NCI-H1105 (cell line): ENCODE data around the gene LRG1.
A peak's percentile ranks its signal among the peaks of the same experiment; 100 is the strongest.

Experiments used
- DNase-seq: peaks from one replicate; lab custom pipeline; 2025; lab: John Stamatoyannopoulos, UW

Gene LRG1

GRCh38 chr19:4539693-4540581 is at the start of gene LRG1:
TSS of gene LRG1 (minus strand) at chr19:4540036. CDS start at chr19:4540013, 23 bp downstream.
- DNase-seq = no peak

GRCh38 chr19:4588291-4588761 is 48.5 kb upstream of the LRG1 start:
- no peak for DNase-seq

- no peak for DNase-seq
These were observed 47.7 kb upstream of the LRG1 start for GRCh38 chr19:4587527-4587926.

- DNase-seq = no peak
These were observed 46.9 kb upstream of the LRG1 start for GRCh38 chr19:4586691-4587090.

GRCh38 chr19:4586245-4586644 is 46.4 kb upstream of the LRG1 start:
- DNase-seq = no peak

GRCh38 chr19:4585556-4585955 is 45.7 kb upstream of the LRG1 start:
- no peak for DNase-seq

- DNase-seq = no peak
These were observed 45.0 kb upstream of the LRG1 start for GRCh38 chr19:4584670-4585460.

GRCh38 chr19:4583961-4584669 is 44.3 kb upstream of the LRG1 start:
- no peak for DNase-seq

GRCh38 chr19:4582980-4583842 is 43.4 kb upstream of the LRG1 start:
- no peak for DNase-seq

GRCh38 chr19:4581666-4582553 is 42.1 kb upstream of the LRG1 start:
- DNase-seq = peak; percentile 35

GRCh38 chr19:4580961-4581665 is 41.3 kb upstream of the LRG1 start:
- DNase-seq = no peak

GRCh38 chr19:4580021-4580901 is 40.4 kb upstream of the LRG1 start:
- DNase-seq = no peak

- no peak for DNase-seq
These were observed 39.6 kb upstream of the LRG1 start for GRCh38 chr19:4579389-4579788.

GRCh38 chr19:4578552-4579248 is 38.9 kb upstream of the LRG1 start:
- DNase-seq = no peak

- DNase-seq = no peak
These were observed 37.4 kb upstream of the LRG1 start for GRCh38 chr19:4577020-4577782.

- DNase-seq = no peak
These were observed 36.4 kb upstream of the LRG1 start for GRCh38 chr19:4576016-4576933.
